ENCODE results near the gene AGPS. TPM values are rescaled to one million over a fixed set of nuclear protein-coding genes. Genes with fewer than 3 reads are reported as not detected.
A peak's percentile ranks its signal among the peaks of the same experiment; 100 is the strongest.

Gene AGPS
- total RNA-seq, 6 experiments from 2014 or later = 36.0 to 47.6 (median 43.1) TPM

- peaks cover 34% of the 10 kb centered on the region for H3K4me1 Mint-ChIP-seq (ENCODE audit: low read depth)
- peaks cover 52% of the 10 kb centered on the region for H3K36me3 Mint-ChIP-seq (ENCODE audit: low read depth)
- no peak overlapping the region for H3K4me3 Mint-ChIP-seq
These were observed 79.4 kb downstream of the AGPS start for GRCh38 chr2:177471990-177472389.

GRCh38 chr2:177474301-177474700, 81.7 kb downstream of the AGPS start:
- H3K4me1 Mint-ChIP-seq (ENCODE audit: low read depth) = peaks cover 23% of the 10 kb centered on the region
- H3K36me3 Mint-ChIP-seq (ENCODE audit: low read depth) = peaks cover 75% of the 10 kb centered on the region
- H3K27ac Mint-ChIP-seq = no peak overlapping the region
- H3K4me3 Mint-ChIP-seq = no peak overlapping the region
- TF ChIP-seq CTCF (IDR thresholded peaks at IDR 0.05) = no peak
- H3K27me3 Mint-ChIP-seq (ENCODE audit: insufficient read depth) = no peaks in the 10 kb centered on the region
- peaks cover 27% of the 10 kb centered on the region for H3K9me3 Mint-ChIP-seq
- no peak for DNase-seq

More at GRCh38 chr2:177471990-177472389, 79.4 kb downstream of the AGPS start:
- no peak for TF ChIP-seq CTCF (IDR thresholded peaks at IDR 0.05)
- peaks cover 16% of the 10 kb centered on the region for H3K9me3 Mint-ChIP-seq
- no peaks in the 10 kb centered on the region for H3K27me3 Mint-ChIP-seq (ENCODE audit: insufficient read depth)
- DNase-seq = no peak
- no peak overlapping the region for H3K27ac Mint-ChIP-seq

GRCh38 chr2:177474998-177475397, 82.4 kb downstream of the AGPS start:
- H3K27ac Mint-ChIP-seq = no peak overlapping the region
- no peak overlapping the region for H3K4me3 Mint-ChIP-seq
- DNase-seq = peak; percentile 29
- peaks cover 23% of the 10 kb centered on the region for H3K4me1 Mint-ChIP-seq (ENCODE audit: low read depth)
- H3K27me3 Mint-ChIP-seq (ENCODE audit: insufficient read depth) = no peaks in the 10 kb centered on the region
- peaks cover 76% of the 10 kb centered on the region for H3K36me3 Mint-ChIP-seq (ENCODE audit: low read depth)
- TF ChIP-seq CTCF (IDR thresholded peaks at IDR 0.05) = no peak
- H3K9me3 Mint-ChIP-seq = peaks cover 27% of the 10 kb centered on the region

GRCh38 chr2:177476897-177477296, 84.3 kb downstream of the AGPS start:
- Mint-ChIP-seq H3K9me3 (peaks cover 22% of the 10 kb centered on the region), H3K27ac (no peak overlapping the region), H3K4me1 (ENCODE audit: low read depth) (peaks cover 15% of the 10 kb centered on the region), H3K27me3 (ENCODE audit: insufficient read depth) (no peaks in the 10 kb centered on the region), H3K4me3 (no peak overlapping the region), H3K36me3 (ENCODE audit: low read depth) (peaks cover 61% of the 10 kb centered on the region)
- no peak for TF ChIP-seq CTCF (IDR thresholded peaks at IDR 0.05)
- DNase-seq = no peak

GRCh38 chr2:177478029-177478428, 85.5 kb downstream of the AGPS start:
- Mint-ChIP-seq H3K27ac (no peak overlapping the region), H3K4me1 (ENCODE audit: low read depth) (peaks cover 19% of the 10 kb centered on the region), H3K4me3 (no peak overlapping the region), H3K36me3 (ENCODE audit: low read depth) (peaks cover 49% of the 10 kb centered on the region), H3K9me3 (peaks cover 11% of the 10 kb centered on the region), H3K27me3 (ENCODE audit: insufficient read depth) (no peaks in the 10 kb centered on the region)
- no peak for TF ChIP-seq CTCF (IDR thresholded peaks at IDR 0.05)
- DNase-seq = no peak

- peaks cover 47% of the 10 kb centered on the region for H3K36me3 Mint-ChIP-seq (ENCODE audit: low read depth)
- no peak for DNase-seq
- TF ChIP-seq CTCF (IDR thresholded peaks at IDR 0.05) = no peak
- no peak overlapping the region for H3K27ac Mint-ChIP-seq
- H3K4me1 Mint-ChIP-seq (ENCODE audit: low read depth) = peaks cover 27% of the 10 kb centered on the region
- peaks cover 11% of the 10 kb centered on the region for H3K9me3 Mint-ChIP-seq
- H3K27me3 Mint-ChIP-seq (ENCODE audit: insufficient read depth) = no peaks in the 10 kb centered on the region
- H3K4me3 Mint-ChIP-seq = no peak overlapping the region
These were observed 86.3 kb downstream of the AGPS start for GRCh38 chr2:177478907-177479306.

All from HFFc6 (cell line).